ENCODE measurements around the gene SLC2A4RG. TPM values are rescaled to one million over a fixed set of nuclear protein-coding genes. Genes with fewer than 3 reads are reported as not detected.

Gene SLC2A4RG, protein sequence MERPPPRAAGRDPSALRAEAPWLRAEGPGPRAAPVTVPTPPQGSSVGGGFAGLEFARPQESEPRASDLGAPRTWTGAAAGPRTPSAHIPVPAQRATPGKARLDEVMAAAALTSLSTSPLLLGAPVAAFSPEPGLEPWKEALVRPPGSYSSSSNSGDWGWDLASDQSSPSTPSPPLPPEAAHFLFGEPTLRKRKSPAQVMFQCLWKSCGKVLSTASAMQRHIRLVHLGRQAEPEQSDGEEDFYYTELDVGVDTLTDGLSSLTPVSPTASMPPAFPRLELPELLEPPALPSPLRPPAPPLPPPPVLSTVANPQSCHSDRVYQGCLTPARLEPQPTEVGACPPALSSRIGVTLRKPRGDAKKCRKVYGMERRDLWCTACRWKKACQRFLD
- 22.0 and 34.0 TPM in 2 replicates for total RNA-seq

DNA sequence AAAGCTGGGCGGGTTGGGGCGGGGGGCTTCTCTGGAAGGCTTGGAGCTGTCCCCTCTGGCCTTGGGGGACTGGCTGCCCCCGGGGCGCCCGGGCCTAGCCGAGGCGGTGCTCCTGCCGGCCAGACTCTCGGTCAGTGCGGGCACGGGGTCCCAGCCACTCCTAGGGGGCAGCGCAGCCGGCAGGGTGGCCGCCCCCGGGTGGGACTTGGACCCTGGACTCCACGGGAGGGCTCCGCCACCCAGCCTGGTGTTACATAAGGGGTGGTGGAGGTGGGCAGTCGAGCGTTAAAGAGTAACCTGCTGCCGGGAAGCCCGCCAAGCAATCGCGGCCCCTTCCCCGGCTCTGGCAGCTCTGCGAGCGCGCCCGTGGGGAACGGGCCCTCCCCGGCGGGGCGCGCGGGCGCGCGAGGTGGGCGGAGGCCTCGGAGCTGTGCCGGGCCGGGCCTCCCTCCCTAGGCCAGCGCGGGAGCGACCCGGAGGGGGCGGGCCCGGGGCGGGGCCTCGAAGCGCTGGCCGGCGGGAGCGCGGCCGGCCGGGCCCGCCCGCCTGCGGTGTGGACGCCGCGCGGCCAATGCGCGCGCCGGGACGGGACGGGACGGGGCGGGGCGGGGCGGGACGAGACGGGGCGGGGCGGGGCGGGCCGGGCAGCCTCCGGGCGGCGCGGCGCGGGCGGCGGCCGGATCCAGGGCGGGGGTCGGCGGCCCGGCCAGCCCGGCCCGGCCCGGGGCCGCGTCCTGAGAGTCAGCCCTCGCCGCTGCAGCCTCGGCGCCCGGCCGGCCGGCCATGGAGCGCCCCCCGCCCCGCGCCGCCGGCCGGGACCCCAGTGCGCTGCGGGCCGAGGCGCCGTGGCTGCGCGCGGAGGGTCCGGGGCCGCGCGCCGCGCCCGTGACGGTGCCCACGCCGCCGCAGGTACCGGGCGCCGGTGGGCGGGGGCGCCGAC, at the start of gene SLC2A4RG:
TSS of gene SLC2A4RG (plus strand) at position 647 of the 940 bp plus-strand sequence. CDS start at position 784, 137 bp downstream.

DNA sequence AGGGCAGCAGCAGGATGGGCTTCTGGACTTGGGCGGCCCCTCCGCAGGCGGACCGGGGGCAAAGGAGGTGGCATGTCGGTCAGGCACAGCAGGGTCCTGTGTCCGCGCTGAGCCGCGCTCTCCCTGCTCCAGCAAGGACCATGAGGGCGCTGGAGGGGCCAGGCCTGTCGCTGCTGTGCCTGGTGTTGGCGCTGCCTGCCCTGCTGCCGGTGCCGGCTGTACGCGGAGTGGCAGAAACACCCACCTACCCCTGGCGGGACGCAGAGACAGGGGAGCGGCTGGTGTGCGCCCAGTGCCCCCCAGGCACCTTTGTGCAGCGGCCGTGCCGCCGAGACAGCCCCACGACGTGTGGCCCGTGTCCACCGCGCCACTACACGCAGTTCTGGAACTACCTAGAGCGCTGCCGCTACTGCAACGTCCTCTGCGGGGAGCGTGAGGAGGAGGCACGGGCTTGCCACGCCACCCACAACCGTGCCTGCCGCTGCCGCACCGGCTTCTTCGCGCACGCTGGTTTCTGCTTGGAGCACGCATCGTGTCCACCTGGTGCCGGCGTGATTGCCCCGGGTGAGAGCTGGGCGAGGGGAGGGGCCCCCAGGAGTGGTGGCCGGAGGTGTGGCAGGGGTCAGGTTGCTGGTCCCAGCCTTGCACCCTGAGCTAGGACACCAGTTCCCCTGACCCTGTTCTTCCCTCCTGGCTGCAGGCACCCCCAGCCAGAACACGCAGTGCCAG, 42.8 kb upstream of the SLC2A4RG start, which contains the start of gene TNFRSF6B:
TSS of gene TNFRSF6B (plus strand) at position 25 of the 729 bp plus-strand sequence. CDS start at position 141, 116 bp downstream.

DNA sequence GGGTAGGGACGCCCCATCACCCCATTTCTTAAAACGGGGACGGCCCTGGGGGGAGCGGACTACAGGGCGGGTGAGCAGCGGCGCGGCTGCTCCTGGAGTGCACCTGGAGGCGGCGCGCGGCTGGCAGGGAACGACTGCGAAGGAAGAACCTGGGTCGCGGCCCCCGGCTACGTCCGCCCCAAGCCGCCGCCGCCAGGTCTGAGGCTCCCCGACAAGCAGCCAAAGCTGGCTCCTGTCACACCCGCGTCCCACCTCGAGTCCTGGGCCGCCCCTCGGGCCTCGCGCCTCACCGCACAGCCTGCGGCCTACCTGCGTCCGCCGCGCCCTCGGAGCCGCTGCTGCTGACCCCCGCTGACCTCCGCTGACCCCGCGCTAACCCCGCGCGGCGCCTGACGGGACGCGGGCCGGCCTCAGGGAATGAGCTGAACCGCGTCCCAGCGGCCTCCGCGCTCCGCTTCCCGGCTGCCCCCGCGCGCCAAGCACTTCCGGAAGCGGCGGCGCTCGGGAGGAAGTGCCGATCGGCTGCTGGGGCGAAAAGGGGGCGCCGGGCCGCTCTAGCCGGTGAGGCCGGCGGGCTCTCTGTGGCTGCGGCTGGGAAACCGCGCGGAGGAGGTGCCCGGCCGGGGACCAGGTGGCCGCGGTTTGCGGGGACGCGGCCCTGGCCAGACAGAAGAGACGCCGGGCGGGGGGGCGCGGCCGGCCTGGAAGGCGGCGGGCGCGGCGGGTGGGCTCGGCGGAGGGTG, 31.8 kb upstream of the SLC2A4RG start, which contains the start of the genes ARFRP1 and ZGPAT:
TSS of gene ARFRP1 (minus strand) at position 419 of the 743 bp plus-strand sequence. CDS start 885 bp downstream, outside the sequence.
TSS of gene ZGPAT (plus strand) at position 482 of the 743 bp plus-strand sequence. CDS start 542 bp downstream, outside the sequence.

GRCh38 chr20:63735859-63736718, 3.5 kb upstream of the SLC2A4RG start, which contains the start of gene LIME1:
LIME1 (plus strand) TSS chr20:63736664; CDS start chr20:63737550, 886 bp downstream.

Small RNAs within 50 kb of the gene (small RNA-seq; reads per million reads assigned to genes)
- gene LIME1: not detected
- not detected for gene TNFRSF6B

Other genes starting within 250 kb of the SLC2A4RG start
- gene EEF1A2, start 240.7 kb upstream of the SLC2A4RG start, total RNA-seq: not detected in 2 replicates
- 58.6 and 66.9 TPM in 2 replicates for gene PPDPF, start 219.0 kb upstream of the SLC2A4RG start, total RNA-seq
- gene PTK6, start 202.4 kb upstream of the SLC2A4RG start, total RNA-seq: under 0.01 TPM in 1 of 2 replicates, not detected in the other
- gene SRMS, start 192.0 kb upstream of the SLC2A4RG start, total RNA-seq: not detected in 2 replicates
- gene FNDC11, start 185.6 kb upstream of the SLC2A4RG start, total RNA-seq: 0.20 and 0.37 TPM in 2 replicates
- gene HELZ2, start 165.5 kb upstream of the SLC2A4RG start, total RNA-seq: 21.3 and 35.6 TPM in 2 replicates
- gene GMEB2, start 112.7 kb upstream of the SLC2A4RG start, total RNA-seq: 6.6 and 12.1 TPM in 2 replicates
- 8.8 and 15.1 TPM in 2 replicates for gene STMN3, start 86.4 kb upstream of the SLC2A4RG start, total RNA-seq
- gene RTEL1, start 81.5 kb upstream of the SLC2A4RG start, total RNA-seq: 11.8 and 18.2 TPM in 2 replicates
- 8.2 and 10.7 TPM in 2 replicates for gene TNFRSF6B, start 43.1 kb upstream of the SLC2A4RG start, total RNA-seq
- 23.5 and 29.7 TPM in 2 replicates for gene ARFRP1, start 31.8 kb upstream of the SLC2A4RG start, total RNA-seq
- 15.1 and 19.4 TPM in 2 replicates for gene ZGPAT, start 31.7 kb upstream of the SLC2A4RG start, total RNA-seq
- gene LIME1, start 3.1 kb upstream of the SLC2A4RG start, total RNA-seq: 2.2 and 2.9 TPM in 2 replicates
- gene ZBTB46, start 91.5 kb downstream of the SLC2A4RG start, total RNA-seq: under 0.01 and 0.98 TPM in 2 replicates
- gene ABHD16B, start 121.7 kb downstream of the SLC2A4RG start, total RNA-seq: not detected in 2 replicates
- gene TPD52L2, start 125.5 kb downstream of the SLC2A4RG start, total RNA-seq: 98.8 and 103 TPM in 2 replicates
- 31.2 and 45.4 TPM in 2 replicates for gene DNAJC5, start 155.3 kb downstream of the SLC2A4RG start, total RNA-seq
- 22.3 and 26.1 TPM in 2 replicates for gene UCKL1, start 216.6 kb downstream of the SLC2A4RG start, total RNA-seq
- gene ZNF512B, start 230.2 kb downstream of the SLC2A4RG start, total RNA-seq: 8.1 and 8.8 TPM in 2 replicates
- 0.37 and 1.8 TPM in 2 replicates for gene SAMD10, start 239.9 kb downstream of the SLC2A4RG start, total RNA-seq
- 52.9 and 57.7 TPM in 2 replicates for gene PRPF6, start 241.4 kb downstream of the SLC2A4RG start, total RNA-seq

All from subcutaneous preadipocyte (primary cell).